Activated naive CD4-positive, alpha-beta T cell treated with Interleukin-2 at 50 U/mL for 16 hours (primary cell): ENCODE data around the gene SPAG7.
"Not testable (repeated sequence)": the region's sequence is repeated elsewhere in the genome, so short reads cannot be mapped to it uniquely, and the experiment has no call there.

Experiments used
- DNase-seq: peaks from one replicate; pipeline ENCODE4 v3.0.0-alpha.2; 2020

The SPAG7 gene

DNA sequence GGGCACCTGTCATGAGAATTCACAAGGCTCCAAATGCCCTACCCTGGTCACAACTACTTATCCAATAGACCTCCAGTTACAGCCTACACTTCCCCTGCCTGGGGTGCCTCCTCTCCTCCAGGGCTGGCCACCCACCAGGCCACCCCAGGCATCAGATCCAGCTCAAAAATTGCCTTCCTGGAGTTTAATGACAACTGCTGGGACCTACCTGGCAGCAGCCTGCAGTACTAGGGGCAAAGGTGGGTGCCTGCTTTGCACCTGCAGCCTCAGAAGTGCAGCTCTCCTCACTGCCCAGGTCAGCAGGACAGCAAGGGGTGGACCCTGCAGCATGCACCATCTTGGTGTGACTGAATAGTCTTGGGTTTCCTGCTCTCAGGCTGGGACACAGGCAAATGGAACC is 32.0 kb downstream of the SPAG7 start:
- no peak for DNase-seq

DNA sequence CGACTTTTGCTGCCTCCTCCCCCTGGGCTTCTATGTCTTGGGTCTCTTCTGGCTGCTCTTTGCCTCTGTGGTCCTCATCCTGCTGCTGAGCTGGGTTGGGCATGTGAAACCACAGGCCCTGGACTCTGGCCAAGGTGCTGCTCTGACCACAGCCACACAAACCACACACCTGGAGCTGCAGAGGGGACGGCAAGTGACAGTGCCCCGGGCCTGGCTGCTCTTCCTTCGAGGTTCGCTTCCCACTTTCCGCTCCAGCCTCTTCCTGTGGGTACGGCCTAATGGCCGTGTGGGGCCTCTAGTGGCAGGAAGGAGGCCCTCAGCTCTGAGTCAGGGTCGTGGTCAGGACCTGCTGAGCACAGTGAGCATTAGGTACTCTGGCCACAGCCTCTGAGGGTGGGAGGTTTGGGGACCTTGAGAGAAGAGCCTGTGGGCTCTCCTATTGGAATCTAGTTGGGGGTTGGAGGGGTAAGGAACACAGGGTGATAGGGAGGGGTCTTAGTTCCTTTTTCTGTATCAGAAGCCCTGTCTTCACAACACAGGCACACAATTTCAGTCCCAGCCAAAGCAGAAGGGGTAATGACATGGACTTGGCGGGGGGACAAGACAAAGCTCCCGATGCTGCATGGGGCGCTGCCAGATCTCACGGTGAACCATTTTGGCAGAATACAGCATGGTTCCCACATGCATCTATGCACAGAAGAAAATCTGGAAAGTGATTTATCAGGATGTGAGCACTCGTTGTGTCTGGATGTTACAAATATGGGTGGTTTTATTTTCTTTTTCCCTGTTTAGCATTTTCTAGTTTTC is 33.2 kb downstream of the SPAG7 start:
- DNase-seq, result no peak

DNA sequence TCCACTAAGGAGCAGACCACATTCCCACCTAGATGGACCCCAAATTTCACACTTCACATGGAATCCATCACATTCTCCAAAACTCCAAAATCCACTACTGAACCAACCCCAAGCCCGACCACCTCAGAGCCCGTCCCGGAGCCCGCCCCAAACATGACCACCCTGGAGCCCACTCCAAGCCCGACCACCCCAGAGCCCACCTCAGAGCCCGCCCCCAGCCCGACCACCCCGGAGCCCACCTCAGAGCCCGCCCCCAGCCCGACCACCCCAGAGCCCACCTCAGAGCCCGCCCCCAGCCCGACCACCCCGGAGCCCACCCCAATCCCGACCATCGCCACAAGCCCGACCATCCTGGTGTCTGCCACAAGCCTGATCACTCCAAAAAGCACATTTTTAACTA is 34.0 kb downstream of the SPAG7 start:
- no peak for DNase-seq

DNA sequence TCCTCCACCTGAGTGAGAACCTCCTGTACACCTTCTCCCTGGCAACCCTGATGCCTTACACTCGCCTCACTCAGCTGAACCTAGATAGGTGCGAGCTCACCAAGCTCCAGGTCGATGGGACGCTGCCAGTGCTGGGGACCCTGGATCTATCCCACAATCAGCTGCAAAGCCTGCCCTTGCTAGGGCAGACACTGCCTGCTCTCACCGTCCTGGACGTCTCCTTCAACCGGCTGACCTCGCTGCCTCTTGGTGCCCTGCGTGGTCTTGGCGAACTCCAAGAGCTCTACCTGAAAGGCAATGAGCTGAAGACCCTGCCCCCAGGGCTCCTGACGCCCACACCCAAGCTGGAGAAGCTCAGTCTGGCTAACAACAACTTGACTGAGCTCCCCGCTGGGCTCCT is 34.9 kb downstream of the SPAG7 start:
- no peak for DNase-seq

DNA sequence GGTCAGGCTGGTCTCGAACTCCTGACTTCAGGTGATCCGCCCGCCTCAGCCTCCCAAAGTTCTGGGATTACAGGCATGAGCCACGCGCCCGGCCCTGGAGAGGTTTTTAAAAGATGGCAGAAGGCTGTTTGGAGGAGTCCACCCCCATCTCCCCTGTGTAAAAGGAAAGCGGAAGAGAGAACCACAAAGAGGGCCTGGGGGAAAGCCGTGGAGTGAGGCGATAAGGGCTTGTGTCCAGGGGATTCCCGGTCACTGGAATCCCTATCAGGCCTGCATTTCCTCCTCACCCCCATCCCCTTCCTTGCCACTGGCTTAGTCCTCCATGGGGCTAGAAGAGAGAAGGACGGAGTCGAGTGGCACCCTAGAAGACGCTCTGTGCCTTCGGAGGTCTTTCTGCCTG is 35.7 kb downstream of the SPAG7 start, which contains the start of gene GP1BA:
GP1BA (plus strand) TSS at position 315 of the 400 bp plus-strand sequence. CDS start 328 bp downstream, outside the sequence.
- DNase-seq, result no peak

DNA sequence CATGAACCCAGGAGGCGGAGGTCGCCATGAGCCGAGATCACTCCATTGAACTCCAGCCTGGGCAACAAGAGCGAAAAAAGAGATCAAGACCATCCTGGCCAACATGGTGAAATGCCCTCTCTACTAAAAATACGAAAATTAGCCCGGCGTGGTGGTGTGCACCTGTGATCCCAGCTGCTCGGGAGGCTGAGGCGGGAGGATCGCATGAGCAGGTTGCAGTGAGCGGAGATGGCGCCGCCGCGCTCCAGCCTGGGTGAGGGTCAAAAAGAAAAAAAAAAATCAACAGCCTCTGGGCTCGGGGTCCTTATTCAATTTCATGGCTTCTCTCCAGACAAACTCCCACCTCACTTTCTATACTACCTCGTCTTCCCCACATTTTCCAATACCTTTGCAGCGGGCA is 38.7 kb downstream of the SPAG7 start:
- no peak for DNase-seq

DNA sequence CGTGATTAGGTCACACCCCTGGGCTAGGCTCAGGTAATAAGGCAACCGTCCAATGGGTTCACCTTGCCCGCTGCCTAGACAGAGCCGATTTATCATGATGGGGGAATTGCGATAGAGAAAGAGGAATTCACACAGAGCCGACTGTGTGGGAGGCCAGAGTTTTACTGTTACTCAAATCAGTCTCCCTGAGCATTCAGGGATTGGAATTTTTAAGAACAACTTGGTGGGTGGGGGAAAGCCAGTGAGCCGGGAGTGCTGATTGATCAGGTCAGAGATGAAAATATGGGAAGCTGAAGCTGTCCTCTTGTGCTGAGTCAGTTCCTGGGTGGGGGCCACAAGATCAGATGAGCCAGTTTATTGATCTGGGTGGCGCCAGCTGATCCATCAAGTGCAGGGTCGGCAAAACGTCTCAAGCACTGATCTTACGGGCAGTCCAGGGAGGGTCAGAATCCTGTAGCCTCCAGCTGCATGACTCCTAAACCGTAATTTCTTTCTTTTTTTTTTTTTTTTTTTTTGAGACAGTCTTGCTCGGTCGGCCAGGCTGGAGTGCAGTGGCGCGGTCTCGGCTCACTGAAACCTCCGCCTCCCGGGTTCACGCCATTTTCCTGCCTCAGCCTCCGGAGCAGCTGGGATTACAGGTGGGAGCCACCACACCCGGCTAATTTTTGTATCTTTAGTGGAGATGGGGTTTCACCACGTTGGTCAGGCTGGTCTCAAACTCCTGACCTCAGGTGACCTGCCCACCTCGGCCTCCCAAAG is 40.9 kb downstream of the SPAG7 start:
- DNase-seq, result not testable (repeated sequence)

DNA sequence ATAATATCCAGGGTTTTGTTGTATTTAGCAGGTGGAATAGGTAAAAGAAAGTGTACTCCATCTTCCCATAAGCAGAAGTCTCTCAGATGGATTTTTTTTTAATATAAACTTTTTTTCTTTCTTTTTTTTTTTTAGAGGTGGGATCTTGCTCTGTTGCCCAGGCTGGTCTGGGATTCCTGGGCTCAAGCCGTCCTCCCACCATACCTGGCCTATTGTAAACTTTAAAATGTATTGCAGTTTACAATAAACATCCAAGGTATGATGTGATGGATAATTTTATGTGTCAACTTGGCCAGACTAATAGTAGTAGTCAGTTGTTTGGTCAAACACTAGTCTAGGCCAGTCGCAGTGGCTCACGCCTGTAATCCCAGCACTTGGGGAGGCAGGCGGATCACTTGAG is 46.3 kb downstream of the SPAG7 start:
- DNase-seq, result no peak

DNA sequence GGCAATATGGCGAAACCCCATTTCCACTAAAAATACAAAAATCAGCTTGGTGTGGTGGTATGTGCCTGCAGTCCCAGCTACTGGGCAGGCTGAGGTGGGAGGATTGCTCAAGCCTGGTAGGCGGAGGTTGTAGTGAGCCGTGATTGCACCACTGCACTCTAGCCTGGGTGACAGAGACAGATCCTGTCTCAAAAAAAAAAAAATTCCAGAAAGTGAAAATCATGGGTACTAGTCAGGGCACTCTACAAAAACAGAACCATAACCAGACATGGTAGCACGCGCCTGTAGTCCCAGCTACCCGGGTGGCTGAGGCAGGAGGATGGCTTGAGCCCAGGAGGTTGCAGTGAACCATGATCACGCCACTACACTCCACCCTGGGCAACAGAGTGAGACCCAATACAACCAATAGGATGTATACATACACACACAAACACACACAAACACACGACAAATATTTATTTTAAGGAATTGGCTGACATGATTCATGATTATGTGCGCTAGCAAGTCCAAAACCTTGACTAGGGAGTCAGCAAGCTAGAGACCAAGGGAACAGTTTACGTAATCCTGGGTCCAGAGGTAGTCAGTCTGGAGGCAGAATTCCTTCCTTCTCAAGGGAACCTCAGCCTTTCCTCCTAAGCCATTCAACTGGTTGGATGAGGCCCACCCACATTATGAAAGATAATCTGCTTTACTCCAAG is 47.1 kb downstream of the SPAG7 start:
- DNase-seq, result no peak

DNA sequence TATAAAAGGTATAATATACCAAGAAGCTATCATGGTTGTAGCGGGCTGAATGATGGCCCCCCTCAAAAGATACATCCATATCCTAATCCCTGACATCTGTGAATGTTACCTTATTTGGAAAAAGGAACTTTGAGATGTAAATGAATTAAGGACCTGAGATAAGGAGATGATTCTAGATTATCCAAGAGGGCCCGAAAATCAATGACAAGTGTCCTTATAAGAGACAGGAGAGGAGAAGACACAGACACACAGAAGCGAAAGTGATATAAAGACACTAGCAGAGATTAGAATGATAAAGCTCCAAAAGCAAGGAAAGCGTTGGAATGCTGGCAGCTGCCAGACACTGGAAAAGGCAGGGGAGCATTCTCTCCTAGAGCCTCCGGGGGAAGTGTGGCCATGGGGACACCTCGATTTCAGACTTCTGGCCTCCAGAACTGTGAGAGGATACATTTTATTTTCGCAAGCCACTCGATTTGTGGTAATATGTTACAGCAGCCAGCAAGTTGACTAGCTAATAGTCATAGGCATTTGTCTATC is 48.0 kb downstream of the SPAG7 start:
- no peak for DNase-seq

DNA sequence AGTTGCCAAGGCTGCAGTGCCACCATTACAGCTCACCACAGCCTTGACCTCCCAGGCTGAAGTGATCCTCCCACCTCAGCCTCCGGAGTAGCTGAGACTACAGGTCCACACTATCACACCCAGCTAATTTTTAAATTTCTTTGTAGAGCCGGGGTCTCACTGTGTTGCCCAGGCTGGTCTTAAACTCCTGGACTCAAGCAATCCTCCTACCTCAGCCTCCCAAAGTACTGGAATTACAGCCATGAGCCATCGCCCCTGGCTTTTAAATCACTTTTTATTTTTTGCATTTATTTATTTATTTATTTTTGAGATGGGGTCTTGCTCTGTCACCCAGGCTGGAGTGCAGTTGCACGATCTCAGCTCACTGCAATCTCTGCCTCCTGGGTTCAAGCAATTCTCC is 53.1 kb downstream of the SPAG7 start:
- not testable (repeated sequence) for DNase-seq

DNA sequence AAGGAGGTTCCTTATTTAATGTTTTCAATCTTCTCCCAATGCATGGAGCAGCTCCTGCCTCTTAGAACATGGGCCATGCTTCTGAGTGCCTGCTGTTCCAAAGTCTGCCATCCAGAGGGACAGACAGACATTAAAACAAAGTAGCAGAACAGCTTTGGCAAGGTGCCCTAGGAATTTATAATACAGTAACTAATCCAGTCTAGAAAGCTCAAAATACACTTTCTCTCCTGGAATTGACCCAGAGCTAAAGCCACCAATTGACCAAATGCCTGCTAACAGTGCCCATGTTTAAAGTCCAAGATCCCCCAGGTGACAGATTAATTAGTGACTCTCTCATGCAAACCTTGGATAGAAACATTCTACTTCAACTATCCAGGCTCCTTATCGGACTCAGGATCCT is 53.6 kb downstream of the SPAG7 start:
- DNase-seq, result no peak
